Measurements from ENCODE around the gene IFIT2.
A peak's percentile ranks its signal among the peaks of the same experiment; 100 is the strongest.
"Not testable (repeated sequence)": the region's sequence is repeated elsewhere in the genome, so short reads cannot be mapped to it uniquely, and the experiment has no call there.

The IFIT2 gene

DNA sequence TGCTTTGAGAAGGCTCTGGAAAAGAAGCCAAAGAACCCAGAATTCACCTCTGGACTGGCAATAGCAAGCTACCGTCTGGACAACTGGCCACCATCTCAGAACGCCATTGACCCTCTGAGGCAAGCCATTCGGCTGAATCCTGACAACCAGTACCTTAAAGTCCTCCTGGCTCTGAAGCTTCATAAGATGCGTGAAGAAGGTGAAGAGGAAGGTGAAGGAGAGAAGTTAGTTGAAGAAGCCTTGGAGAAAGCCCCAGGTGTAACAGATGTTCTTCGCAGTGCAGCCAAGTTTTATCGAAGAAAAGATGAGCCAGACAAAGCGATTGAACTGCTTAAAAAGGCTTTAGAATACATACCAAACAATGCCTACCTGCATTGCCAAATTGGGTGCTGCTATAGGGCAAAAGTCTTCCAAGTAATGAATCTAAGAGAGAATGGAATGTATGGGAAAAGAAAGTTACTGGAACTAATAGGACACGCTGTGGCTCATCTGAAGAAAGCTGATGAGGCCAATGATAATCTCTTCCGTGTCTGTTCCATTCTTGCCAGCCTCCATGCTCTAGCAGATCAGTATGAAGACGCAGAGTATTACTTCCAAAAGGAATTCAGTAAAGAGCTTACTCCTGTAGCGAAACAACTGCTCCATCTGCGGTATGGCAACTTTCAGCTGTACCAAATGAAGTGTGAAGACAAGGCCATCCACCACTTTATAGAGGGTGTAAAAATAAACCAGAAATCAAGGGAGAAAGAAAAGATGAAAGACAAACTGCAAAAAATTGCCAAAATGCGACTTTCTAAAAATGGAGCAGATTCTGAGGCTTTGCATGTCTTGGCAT lies 4.8 kb downstream of the IFIT2 start:
- no peak for DNase-seq (ENCODE audit: insufficient read length, low spot score)
- FAIRE-seq, result no peak

DNA sequence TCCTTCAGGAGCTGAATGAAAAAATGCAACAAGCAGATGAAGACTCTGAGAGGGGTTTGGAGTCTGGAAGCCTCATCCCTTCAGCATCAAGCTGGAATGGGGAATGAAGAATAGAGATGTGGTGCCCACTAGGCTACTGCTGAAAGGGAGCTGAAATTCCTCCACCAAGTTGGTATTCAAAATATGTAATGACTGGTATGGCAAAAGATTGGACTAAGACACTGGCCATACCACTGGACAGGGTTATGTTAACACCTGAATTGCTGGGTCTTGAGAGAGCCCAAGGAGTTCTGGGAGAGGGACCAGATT lies 5.4 kb downstream of the IFIT2 start:
- FAIRE-seq (no peak), DNase-seq (ENCODE audit: insufficient read length, low spot score) (no peak)

GRCh38 chr10:89308266-89308665 lies 6.4 kb downstream of the IFIT2 start:
- no peak for FAIRE-seq
- DNase-seq (ENCODE audit: insufficient read length, low spot score), result no peak

DNA sequence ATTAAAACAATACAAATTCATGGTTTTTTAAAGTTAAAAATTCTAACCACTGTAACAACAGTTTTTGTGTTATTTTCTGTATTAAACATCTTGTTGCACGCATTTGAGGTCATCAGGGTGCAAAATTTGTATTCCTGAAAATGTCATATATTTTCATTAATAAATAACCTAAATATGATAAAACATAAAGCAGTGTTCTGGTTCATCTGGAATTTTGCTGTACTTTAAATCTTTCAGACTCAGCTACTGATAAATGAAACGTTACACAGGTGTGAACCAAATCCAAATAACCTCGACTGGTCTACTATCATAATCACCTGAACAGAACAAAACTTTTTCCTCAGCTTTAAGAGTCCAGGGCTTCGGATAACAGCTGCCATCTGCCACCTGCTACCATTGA lies 6.9 kb downstream of the IFIT2 start:
- DNase-seq (ENCODE audit: insufficient read length, low spot score) (no peak), FAIRE-seq (peak; percentile 59)

GRCh38 chr10:89309156-89310055 lies 7.6 kb downstream of the IFIT2 start:
- DNase-seq (ENCODE audit: insufficient read length, low spot score), result no peak
- peak; percentile 58 for FAIRE-seq

DNA sequence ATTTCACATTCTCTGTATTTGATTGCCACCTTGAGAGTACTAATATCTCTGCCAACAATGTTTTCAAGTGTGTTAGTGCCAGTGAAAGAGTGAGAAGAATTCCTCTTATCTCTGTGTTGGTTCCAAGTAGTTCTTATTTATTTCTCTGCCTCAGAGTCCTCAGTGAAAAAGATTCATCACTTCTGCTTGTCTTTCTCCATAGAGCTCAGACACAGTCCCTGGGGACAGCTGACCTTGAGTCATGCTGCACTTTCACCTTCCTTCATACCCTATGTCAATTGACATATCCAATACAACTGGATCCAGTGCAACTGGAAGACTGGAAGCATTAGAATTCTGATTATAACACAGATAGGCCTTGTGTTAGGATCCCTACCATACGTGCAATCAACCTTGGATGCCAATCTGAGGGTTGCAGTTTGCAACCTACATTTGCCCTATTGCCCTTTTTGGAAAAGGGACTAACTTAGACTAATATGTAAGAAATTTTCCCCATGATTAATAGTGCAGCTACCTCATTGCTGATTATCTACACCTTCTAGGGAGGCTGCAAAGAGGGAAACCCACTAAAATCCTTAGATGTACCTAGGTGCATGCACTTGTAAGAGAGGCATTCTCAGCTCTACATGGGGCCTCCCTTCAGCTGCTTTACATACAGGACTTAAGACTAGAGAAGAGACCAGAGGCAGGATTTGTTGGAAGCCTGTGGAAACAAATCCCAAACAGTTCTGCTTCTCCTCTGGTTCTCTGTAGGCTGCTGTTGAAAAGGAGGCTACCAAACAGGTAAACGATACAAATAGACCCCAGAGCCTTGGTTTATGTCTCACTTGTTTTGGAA lies 8.4 kb downstream of the IFIT2 start:
- FAIRE-seq (no peak), DNase-seq (ENCODE audit: insufficient read length, low spot score) (no peak)

DNA sequence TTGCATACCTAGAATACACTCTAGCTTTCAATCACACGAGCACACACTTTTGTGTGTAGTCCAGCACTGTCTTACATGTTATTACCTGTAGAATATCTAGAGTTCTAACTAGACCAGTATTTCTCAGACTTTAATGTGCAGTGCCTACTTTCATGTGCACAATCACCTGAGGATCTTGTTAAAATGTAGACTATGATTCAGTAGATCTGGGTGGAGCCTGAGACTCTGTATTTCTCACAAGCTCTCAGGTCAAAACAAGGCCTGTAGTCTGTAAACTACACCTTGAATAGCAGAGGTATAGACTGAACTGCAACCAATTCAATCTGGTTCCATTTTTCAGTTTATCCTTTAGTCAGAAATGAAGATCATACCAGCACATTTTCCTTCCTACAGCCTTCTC lies 11.1 kb downstream of the IFIT2 start:
- DNase-seq (ENCODE audit: insufficient read length, low spot score) (no peak), FAIRE-seq (no peak)

GRCh38 chr10:89314676-89315075 lies 12.8 kb downstream of the IFIT2 start:
- FAIRE-seq (no peak), DNase-seq (ENCODE audit: insufficient read length, low spot score) (no peak)

DNA sequence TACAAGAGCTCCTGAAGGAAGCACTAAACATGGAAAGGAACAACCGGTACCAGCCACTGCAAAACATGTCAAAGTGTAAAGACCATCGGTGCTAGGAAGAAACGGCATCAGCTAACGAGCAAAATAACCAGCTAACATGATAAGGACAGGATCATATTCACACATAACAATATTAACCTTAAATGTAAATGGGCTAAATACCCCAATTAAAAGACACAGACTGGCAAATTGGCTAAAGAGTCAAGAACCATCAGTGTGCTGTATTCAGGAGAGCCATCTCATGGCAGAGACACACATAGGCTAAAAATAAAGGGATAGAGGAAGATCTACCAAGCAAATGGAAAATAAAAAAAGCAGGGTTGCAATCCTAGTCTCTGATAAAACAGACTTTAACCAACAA lies 16.2 kb downstream of the IFIT2 start:
- not testable (repeated sequence) for DNase-seq (ENCODE audit: insufficient read length, low spot score); FAIRE-seq

GRCh38 chr10:89325081-89325480 lies 23.2 kb downstream of the IFIT2 start:
- DNase-seq (ENCODE audit: insufficient read length, low spot score); FAIRE-seq: not testable (repeated sequence)

DNA sequence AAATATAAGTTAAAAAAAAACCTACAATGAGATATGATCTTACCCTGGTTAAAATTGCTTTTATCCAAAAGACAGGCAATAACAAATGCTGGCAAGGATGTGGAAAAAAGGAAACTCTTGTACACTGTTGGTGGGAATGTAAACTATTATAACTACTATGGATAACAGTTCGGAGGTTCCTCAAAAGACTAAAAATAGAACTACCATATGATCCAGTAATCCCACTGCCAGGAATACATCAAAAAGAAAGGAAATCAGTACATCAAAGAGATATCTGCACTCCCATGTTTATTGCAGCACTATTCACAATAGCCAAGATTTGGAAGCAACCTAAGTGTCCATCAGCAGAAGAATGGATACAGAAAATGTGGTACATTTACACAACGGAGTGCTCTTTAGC lies 24.0 kb downstream of the IFIT2 start:
- DNase-seq (ENCODE audit: insufficient read length, low spot score); FAIRE-seq: not testable (repeated sequence)

DNA sequence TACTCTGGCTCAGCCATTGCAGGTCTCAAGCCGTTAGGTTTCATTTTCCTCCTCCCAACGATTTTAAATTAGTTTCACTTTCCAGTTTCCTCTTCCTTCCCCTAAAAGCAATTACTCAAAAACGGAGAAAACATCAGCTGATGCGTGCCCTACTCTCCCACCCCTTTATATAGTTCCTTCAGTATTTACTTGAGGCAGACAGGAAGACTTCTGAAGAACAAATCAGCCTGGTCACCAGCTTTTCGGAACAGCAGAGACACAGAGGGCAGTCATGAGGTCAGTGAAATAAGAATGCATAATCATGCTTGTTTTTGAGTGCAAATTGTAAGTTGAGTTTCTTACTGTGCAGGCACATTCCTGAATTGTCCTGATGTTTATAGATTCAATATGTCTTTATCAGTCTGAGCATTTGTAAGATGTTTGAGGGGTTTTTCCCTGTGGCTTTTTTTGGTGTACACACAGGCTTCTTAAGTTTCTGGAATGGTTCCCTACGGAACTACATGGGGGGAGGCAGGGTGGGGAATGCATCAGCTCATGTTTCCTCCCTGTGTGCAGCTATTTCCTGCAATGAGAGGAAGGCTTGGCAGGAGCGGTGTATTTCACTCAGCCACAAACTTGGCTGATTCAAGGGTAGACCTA lies 26.1 kb downstream of the IFIT2 start, which contains the start of gene IFIT3:
Gene IFIT3, plus strand, starts transcription at position 195 of the 639 bp plus-strand sequence. Its CDS starts 77 bp downstream, at position 272.
- DNase-seq (ENCODE audit: insufficient read length, low spot score), result no peak
- FAIRE-seq, result peak; percentile 93

DNA sequence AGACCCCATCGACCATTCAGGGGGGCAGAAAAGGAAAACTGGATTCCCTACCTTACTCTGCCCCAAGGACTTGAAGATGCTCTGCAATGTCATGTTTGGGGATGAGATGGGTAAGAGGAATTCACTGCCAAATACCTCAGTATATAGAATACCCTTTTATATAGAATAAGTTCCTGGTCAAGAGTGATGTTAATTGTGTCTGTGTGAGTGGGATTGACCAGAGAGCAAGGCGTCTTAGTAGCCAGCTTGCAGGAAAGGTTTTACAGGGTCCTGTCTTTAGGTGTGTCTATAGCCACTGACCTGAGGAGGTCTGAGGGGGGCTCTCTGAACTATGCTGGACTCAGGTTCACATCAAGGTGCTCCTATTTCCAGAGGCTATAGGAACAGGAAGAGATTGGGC lies 27.3 kb downstream of the IFIT2 start:
- FAIRE-seq, result no peak
- no peak for DNase-seq (ENCODE audit: insufficient read length, low spot score)

- not testable (repeated sequence) for FAIRE-seq; DNase-seq (ENCODE audit: insufficient read length, low spot score)
Observed at GRCh38 chr10:89330014-89330413, 28.2 kb downstream of the IFIT2 start.

DNA sequence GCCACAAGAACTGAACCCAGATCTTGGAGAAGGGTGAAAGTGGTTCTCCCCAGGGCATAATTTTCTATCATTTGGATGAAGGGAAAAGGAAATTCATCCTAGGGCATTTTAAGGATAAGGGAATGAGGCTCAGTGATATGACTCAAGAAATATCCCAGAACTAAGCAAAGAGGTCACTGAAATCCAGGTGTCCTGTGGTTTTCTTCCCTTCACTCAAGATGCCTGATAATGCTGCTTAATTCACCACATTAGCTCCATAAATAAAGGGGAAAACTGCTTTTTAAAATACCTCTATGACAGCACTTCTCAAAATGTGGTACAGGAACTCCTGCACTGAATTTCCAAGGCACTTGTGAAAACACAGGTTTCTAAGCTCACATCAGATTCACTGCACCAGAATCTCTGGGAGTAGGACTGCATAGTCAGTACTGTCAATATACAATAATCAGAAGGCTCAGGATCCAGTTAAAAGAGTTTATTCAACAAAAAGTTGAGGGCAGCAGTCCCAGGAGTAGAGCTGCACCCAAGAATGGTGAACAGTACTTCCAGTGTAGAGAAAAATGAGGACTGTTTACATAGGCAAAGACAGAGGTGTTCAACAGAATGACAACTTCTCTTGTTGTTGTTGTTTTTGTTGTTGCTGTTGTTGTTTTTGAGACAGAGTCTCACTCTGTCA lies 28.8 kb downstream of the IFIT2 start:
- no peak for FAIRE-seq
- no peak for DNase-seq (ENCODE audit: insufficient read length, low spot score)

DNA sequence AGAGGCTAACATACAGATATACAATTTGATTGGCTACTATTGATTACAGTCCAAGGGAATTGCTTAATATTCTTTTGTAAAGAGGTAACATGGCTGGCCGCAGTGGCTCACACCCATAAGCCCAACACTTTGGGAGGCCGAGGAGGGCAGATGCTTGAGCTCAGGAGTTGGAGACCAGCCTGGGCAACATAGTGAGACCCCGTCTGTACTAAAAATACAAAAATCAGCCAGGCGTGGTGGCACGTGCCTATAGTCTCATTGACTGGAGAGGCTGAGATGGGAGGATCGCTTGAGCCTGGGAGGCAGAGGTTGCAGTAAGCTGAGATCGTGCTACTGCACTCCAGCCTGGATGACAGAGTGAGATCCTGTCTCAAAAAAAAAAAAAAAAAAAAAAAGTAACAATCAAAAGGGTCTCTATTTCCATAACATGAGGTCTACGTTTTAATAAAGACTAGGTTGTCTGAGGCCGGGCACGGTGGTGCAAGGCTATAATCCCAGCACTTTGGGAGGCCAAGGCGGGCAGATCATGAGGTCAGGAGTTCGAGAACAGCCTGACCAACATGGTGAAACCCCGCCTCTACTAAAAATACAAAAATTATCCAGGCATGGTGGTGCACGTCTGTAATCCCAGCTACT lies 29.8 kb downstream of the IFIT2 start:
- DNase-seq (ENCODE audit: insufficient read length, low spot score); FAIRE-seq: not testable (repeated sequence)

GRCh38 chr10:89332123-89332633 lies 30.3 kb downstream of the IFIT2 start:
- DNase-seq (ENCODE audit: insufficient read length, low spot score), result no peak
- FAIRE-seq, result peak; percentile 92

DNA sequence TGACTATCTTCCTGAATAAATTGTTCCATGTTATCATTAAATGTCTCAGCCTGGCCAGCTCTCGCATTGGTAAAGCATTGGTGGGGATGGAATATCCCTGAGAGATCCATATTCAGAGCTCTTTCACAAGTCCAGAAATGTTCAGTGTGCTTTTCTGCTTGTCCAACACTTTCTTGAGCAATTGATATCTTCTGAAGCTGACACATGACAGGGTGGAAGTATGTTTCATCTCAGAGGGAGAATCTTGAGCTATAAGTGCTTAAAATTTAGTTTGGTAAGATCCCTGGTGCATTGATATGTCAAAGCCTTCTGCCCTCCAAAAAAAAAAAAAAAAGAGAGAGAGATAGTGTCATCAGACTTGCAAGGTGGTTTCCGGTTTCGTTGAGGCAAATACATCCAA lies 33.4 kb downstream of the IFIT2 start:
- FAIRE-seq (no peak), DNase-seq (ENCODE audit: insufficient read length, low spot score) (no peak)

- DNase-seq (ENCODE audit: insufficient read length, low spot score) (no peak), FAIRE-seq (no peak)
Observed at GRCh38 chr10:89336241-89336640, 34.4 kb downstream of the IFIT2 start.

All from GM19239 (cell line).